NT2/D1 (cell line): ENCODE results near the gene ASIC2.

Experiments
- DNase-seq: peaks from one replicate; pipeline ENCODE4 v3.0.0-alpha.2; 2011; ENCODE audit warnings: low read depth, low spot score
- H3K27me3 ChIP-seq: 2 replicates; pipeline ENCODE4 v1.6.0; 2011; ENCODE audit warnings: mild to moderate bottlenecking; ENCODE audit not compliant: insufficient read length, insufficient read depth
- H3K36me3 ChIP-seq: 2 replicates; pipeline ENCODE4 v1.6.1; 2011; ENCODE audit warnings: mild to moderate bottlenecking, low read length, mixed read lengths; ENCODE audit not compliant: insufficient read depth, insufficient read length
- H3K4me1 ChIP-seq: 2 replicates; pipeline ENCODE4 v1.5.1; 2011; ENCODE audit not compliant: insufficient read depth, insufficient read length
- H3K4me3 ChIP-seq: 2 replicates; pipeline ENCODE4 v1.5.1; 2011; ENCODE audit warnings: low read depth; ENCODE audit not compliant: insufficient read length
- H3K9ac ChIP-seq: 2 replicates; pipeline ENCODE4 v1.6.0; 2011; ENCODE audit warnings: low read depth; ENCODE audit not compliant: insufficient read length
- H3K9me3 ChIP-seq: 2 replicates; pipeline ENCODE4 v1.5.1; 2011; ENCODE audit warnings: mild to moderate bottlenecking, low read length; ENCODE audit not compliant: insufficient read depth
- SUZ12 ChIP-seq: IDR thresholded peaks from 2 replicates; pipeline ENCODE4 v1.6.1; 2011; ENCODE audit not compliant: insufficient read length, insufficient read depth; ENCODE audit errors: extremely low read depth
- YY1 ChIP-seq: IDR thresholded peaks from 2 replicates; pipeline ENCODE4 v1.6.1; 2011; ENCODE audit not compliant: insufficient read length, insufficient read depth
- ZNF274 ChIP-seq: IDR thresholded peaks from 2 replicates; pipeline ENCODE4 v1.6.1; 2011; ENCODE audit warnings: mild to moderate bottlenecking, low read depth, low read length

Gene ASIC2

DNA sequence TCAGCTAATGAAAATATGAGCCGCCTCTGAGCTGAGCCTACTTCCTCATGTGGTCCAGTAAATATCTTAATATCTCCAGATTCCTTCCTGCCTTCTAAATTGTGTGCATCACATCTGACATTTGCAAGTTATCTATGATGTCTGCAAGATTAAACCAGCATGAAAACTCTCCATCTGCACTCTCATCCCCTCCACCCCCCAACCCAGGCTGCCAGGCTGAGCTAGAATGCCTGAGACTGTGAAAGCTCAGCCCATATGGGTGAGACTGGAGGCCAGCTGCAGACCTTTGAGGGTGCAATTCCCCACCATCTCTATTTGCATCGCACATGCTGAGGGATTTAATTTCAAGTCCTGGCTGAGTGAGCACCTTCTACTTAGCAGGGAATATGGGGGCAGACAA, 82.8 kb downstream of the ASIC2 start:
- H3K9ac ChIP-seq: no peak overlapping the region
- H3K27me3 ChIP-seq: no peaks in the 10 kb centered on the region
- H3K9me3 ChIP-seq: no peaks in the 10 kb centered on the region
- no peaks in the 10 kb centered on the region for H3K4me1 ChIP-seq
- no peak for DNase-seq
- TF ChIP-seq SUZ12 (no peak), ZNF274 (no peak), YY1 (no peak)
- H3K4me3 ChIP-seq: no peak overlapping the region
- H3K36me3 ChIP-seq: no peaks in the 10 kb centered on the region

DNA sequence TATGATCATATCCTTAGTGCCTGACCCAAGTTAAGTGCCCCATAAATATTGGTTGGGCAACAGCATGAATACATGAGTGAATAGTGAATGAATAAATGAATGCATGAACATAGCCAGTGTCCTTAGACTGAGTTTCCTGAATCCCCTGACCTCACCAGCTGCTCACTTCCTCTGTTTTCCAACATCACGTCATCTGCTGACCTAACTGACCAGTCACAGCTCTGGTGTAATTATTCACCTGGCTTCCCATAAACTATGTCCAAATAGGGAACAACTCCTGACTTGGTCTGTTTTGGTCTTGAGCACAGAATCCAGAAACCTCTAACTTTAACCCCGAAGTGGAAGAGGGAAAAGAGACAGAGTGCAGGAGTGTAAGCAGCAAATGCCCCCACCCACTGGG, 83.4 kb downstream of the ASIC2 start:
- Histone ChIP-seq H3K4me3 (no peak overlapping the region), H3K9me3 (no peaks in the 10 kb centered on the region), H3K9ac (no peak overlapping the region), H3K36me3 (no peaks in the 10 kb centered on the region), H3K4me1 (no peaks in the 10 kb centered on the region), H3K27me3 (no peaks in the 10 kb centered on the region)
- TF ChIP-seq SUZ12 (no peak), ZNF274 (no peak), YY1 (no peak)
- no peak for DNase-seq

DNA sequence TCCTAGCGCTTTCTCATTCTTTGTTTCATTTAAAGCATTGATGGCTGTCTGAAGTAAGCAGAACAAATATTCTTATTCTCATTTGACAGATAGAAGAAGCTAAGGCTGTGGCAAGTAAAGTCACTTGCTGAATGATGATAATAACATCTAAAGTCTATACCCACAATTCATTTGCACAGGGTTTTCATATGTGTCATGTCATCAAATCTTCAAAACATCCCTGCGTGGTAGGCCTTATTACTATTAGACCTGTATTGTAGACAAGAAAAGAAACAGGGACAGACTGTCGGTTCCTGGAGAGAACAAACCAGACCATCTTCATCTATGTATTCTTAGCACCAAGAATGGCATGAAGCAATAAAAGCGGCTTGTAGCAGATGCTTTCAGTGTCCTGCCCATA, 85.9 kb downstream of the ASIC2 start:
- H3K27me3 ChIP-seq: no peaks in the 10 kb centered on the region
- TF ChIP-seq ZNF274 (no peak), SUZ12 (no peak), YY1 (no peak)
- no peaks in the 10 kb centered on the region for H3K4me1 ChIP-seq
- no peaks in the 10 kb centered on the region for H3K36me3 ChIP-seq
- DNase-seq: no peak
- H3K9me3 ChIP-seq: no peaks in the 10 kb centered on the region
- H3K4me3 ChIP-seq: no peak overlapping the region
- H3K9ac ChIP-seq: no peak overlapping the region

DNA sequence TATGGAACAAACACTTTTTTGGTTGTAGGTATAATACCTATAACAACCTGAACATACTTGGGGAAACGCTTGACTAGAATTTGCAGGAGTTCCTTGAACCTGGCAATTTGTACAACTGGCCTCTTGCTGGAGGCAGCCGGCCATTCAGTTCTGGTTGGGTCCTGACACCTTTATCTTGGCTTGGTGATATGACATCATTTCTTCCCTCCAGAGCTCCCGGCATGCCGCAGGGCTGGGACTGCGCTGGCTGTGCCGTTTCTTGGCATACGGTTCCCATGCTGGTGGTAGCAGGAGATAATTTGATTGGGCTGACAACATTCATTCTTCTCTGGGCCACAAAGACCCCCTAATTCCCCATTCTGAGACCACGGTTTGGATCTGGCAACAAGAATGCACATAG, 87.5 kb downstream of the ASIC2 start:
- Histone ChIP-seq H3K36me3 (no peaks in the 10 kb centered on the region), H3K9me3 (no peaks in the 10 kb centered on the region), H3K9ac (no peak overlapping the region), H3K27me3 (no peaks in the 10 kb centered on the region), H3K4me3 (no peak overlapping the region), H3K4me1 (peaks cover 2% of the 10 kb centered on the region)
- no peak for TF ChIP-seq SUZ12
- no peak for TF ChIP-seq YY1
- no peak for TF ChIP-seq ZNF274
- no peak for DNase-seq

DNA sequence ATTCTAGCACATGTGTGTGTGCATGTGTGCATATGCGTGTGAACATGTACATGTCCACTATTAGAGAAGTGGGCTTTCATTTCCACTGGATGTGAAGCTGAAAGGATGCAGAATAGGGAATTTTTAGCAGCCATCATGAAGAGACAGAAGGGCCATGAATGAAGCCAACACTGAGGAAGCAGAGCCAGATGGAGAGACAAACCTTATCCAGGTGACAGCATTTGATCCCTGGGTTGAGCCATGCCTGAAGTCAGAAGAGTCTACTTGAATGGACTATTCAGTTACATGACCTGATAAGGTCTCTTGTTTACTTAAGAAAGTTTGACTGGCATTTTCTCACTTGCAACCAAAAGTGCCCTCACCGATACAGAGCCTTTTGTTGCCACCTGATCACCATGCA, 88.4 kb downstream of the ASIC2 start:
- H3K9ac ChIP-seq: no peak overlapping the region
- no peaks in the 10 kb centered on the region for H3K36me3 ChIP-seq
- TF ChIP-seq ZNF274 (no peak), YY1 (no peak), SUZ12 (no peak)
- H3K4me1 ChIP-seq: peaks cover 2% of the 10 kb centered on the region
- peaks cover 2% of the 10 kb centered on the region for H3K27me3 ChIP-seq
- DNase-seq: no peak
- H3K4me3 ChIP-seq: no peak overlapping the region
- no peaks in the 10 kb centered on the region for H3K9me3 ChIP-seq

DNA sequence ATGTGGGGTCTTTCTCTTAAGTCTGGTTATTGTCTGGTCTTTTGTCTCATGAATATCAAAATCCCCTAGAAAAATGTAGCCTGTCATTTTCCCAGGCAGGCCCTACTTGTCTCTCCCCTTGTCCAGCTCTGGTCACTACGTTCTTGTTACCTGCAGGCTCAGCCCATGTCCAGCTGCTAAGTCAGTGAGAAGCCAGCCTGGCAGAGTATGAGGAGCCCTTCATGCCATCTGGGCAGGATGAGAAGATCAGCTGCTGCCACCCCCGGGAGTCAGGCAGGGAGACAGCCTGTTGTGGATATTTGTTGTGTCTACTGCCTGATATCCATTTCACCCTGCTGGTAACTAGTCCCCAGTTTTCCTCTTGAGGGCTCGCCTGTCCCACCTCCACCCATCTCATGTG, 88.9 kb downstream of the ASIC2 start:
- TF ChIP-seq SUZ12 (no peak), YY1 (no peak), ZNF274 (no peak)
- no peak for DNase-seq
- Histone ChIP-seq H3K36me3 (no peaks in the 10 kb centered on the region), H3K4me1 (peaks cover 2% of the 10 kb centered on the region), H3K27me3 (peaks cover 7% of the 10 kb centered on the region), H3K9ac (no peak overlapping the region), H3K9me3 (no peaks in the 10 kb centered on the region), H3K4me3 (no peak overlapping the region)

DNA sequence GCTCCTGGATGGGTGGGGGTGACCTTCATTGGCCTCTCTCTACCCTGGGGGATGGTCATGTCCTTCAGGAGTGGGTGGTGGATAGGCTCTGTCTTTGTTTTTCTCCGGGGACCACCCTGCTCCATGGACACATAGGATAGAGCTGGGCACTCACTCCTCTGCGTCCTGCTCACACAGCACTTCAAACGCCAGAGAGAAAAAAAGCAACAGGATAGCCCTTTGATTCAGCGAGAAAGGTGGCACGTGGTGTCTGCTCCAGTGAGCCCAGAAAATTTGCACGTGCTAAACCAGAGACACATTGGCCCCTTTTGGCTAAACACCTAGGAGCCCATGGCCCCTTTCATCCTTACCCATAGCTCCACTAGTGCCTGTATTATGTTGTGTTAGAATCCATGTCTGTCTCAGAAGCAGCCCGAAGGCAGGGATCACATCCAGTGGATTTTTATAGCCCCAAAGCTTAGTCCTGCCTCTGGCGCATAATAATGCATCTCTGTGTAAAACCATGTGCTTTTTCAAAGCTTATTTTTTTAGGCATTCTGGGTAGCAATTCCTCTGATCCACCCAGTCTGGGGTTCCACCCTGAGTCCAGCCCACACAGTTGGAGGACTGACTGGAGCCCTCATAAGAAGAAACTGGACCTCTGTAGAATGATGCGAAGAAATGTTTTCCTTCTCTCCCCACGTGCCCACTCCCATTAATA, 90.1 kb downstream of the ASIC2 start:
- no peak for TF ChIP-seq SUZ12
- TF ChIP-seq ZNF274: no peak
- TF ChIP-seq YY1: no peak
- no peak for DNase-seq
- no peak overlapping the region for H3K9ac ChIP-seq
- peaks cover 13% of the 10 kb centered on the region for H3K27me3 ChIP-seq
- H3K4me3 ChIP-seq: no peak overlapping the region
- peaks cover 2% of the 10 kb centered on the region for H3K4me1 ChIP-seq
- H3K9me3 ChIP-seq: no peaks in the 10 kb centered on the region
- no peaks in the 10 kb centered on the region for H3K36me3 ChIP-seq

DNA sequence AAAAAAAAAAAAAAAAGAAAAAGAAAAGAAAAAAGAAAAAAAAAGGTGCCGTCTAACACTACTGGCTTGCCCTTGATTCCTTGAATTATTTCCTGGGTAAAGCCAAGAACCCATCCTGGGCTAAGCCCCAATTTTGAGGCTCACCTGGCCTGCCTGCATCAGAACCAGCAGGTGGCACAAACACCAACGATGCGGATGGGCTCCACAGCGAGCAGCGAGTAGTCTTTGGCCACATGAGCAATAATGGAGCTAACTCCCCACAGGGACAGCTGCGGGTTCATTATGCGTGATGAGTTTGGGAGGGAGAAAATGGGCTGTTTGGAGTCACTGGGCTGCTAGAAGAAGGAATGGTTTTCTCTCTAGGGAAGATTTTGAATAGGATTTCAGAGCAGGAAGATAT, 91.1 kb downstream of the ASIC2 start:
- no peak for DNase-seq
- Histone ChIP-seq H3K9ac (no peak overlapping the region), H3K9me3 (no peaks in the 10 kb centered on the region), H3K4me3 (no peak overlapping the region), H3K36me3 (no peaks in the 10 kb centered on the region), H3K27me3 (peaks cover 21% of the 10 kb centered on the region), H3K4me1 (peaks cover 2% of the 10 kb centered on the region)
- TF ChIP-seq YY1 (no peak), ZNF274 (no peak), SUZ12 (no peak)
